Keratinocyte (primary cell): Measurements from ENCODE around the gene IL31RA.

Experiments
- CTCF ChIP-seq, 3 experiments: IDR thresholded peaks in 1 of 3; conservative IDR thresholded peaks in 1 of 3; optimal IDR thresholded peaks in 1 of 3; 2 replicates in 2 of 3; 3 replicates in 1 of 3; pipeline versions ENCODE3 to v1.5.1; 2011; ENCODE audit warnings: low read length in 3 of 3, mild to moderate bottlenecking in 3 of 3, moderate library complexity in 2 of 3, control low read depth in 1 of 3, inconsistent platforms in 1 of 3; ENCODE audit not compliant: insufficient read depth in 2 of 3; ENCODE audit errors: extremely low read depth in 1 of 3
- EZH2 ChIP-seq: IDR thresholded peaks from one replicate; pipeline ENCODE4 v1.6.1; 2012; ENCODE audit warnings: inconsistent platforms, mild to moderate bottlenecking, low read length, moderate library complexity

GRCh38 chr5:55817030-55817429 is 34.1 kb upstream of the IL31RA start:
- TF ChIP-seq CTCF (optimal IDR thresholded peaks at IDR 0.05 in 1 of 3, IDR thresholded peaks at IDR 0.05 in 1 of 3, conservative IDR thresholded peaks at IDR 0.05 in 1 of 3; ENCODE audit: extremely low read depth in 1 of 3, insufficient read depth in 2 of 3, low read length in 3 of 3) (no peak), EZH2 (no peak)
